ENCODE measurements around the gene ATG12. TPM values are rescaled to one million over a fixed set of nuclear protein-coding genes. Genes with fewer than 3 reads are reported as not detected.

Gene ATG12
- total RNA-seq, 6 donors from 2014 or later = 28.3 to 63.0 (median 33.0) TPM

DNA sequence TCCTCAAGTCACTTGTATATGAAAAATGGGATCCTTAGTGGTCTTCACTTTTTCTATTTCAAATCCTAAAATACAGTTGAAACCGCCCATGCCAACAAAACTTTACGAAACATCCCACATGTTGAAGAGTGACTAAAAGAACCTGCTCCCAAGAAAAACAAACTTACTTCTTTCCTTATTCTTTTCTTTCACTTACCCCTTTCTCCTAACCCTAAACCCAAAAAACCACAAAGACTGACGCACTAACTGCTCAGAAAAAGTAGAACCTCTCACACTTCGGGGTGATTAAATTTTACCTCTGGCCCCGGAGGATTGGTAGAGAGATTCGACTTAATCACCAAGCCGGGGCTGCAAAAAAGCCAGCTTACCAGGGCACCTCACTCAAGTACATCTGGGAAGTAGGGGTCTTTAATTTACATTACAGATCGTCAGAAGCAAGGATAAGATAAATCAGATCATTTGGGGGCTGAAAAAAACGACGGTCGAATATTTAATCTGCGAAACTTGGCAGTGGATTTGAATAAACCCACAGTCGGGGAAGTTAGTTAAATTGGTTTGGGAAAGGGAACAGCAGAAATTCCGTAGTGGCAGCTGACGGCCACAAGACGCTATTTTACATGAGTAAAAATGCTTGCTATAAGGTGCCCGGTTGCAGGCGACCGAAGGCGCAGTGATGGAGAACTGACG, 26.2 kb downstream of the ATG12 start:
- no peaks in the 10 kb centered on the region for H3K36me3 ChIP-seq
- H3K4me3 ChIP-seq = peak overlapping the region in 3 of 4 donors; percentile 42 to 56 (median 49)
- 25 to 30% methylated on average over 19 to 21 of the region's 21 CpGs for WGBS, 2 donors
- no peak overlapping the region for H3K27ac ChIP-seq
- DNase-seq (no peak), ATAC-seq (ENCODE audit: low FRiP score in 2 of 2) (no peak)
- H3K27me3 ChIP-seq = peaks cover 0 to 20% (median 5%) of the 10 kb centered on the region in 4 donors
- H3K4me1 ChIP-seq = peaks cover 14 to 17% (median 17%) of the 10 kb centered on the region in 4 donors
- TF ChIP-seq POLR2AphosphoS5 (IDR thresholded peaks at IDR 0.05) (no peak), EP300 (IDR thresholded peaks at IDR 0.05) (no peak), POLR2A (IDR thresholded peaks at IDR 0.05) (no peak)
- TF ChIP-seq, protein P1, sequence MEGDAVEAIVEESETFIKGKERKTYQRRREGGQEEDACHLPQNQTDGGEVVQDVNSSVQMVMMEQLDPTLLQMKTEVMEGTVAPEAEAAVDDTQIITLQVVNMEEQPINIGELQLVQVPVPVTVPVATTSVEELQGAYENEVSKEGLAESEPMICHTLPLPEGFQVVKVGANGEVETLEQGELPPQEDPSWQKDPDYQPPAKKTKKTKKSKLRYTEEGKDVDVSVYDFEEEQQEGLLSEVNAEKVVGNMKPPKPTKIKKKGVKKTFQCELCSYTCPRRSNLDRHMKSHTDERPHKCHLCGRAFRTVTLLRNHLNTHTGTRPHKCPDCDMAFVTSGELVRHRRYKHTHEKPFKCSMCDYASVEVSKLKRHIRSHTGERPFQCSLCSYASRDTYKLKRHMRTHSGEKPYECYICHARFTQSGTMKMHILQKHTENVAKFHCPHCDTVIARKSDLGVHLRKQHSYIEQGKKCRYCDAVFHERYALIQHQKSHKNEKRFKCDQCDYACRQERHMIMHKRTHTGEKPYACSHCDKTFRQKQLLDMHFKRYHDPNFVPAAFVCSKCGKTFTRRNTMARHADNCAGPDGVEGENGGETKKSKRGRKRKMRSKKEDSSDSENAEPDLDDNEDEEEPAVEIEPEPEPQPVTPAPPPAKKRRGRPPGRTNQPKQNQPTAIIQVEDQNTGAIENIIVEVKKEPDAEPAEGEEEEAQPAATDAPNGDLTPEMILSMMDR (IDR thresholded peaks at IDR 0.05) = no peak
- H3K9me3 ChIP-seq = no peaks in the 10 kb centered on the region

- WGBS, 2 donors = 73 to 78% methylated on average over 5 of the region's 5 CpGs
- H3K36me3 ChIP-seq = no peaks in the 10 kb centered on the region
- no peak overlapping the region for H3K27ac ChIP-seq
- H3K9me3 ChIP-seq = no peaks in the 10 kb centered on the region
- H3K27me3 ChIP-seq = peaks cover 0 to 20% (median 5%) of the 10 kb centered on the region in 4 donors
- H3K4me3 ChIP-seq = peak overlapping the region in 1 of 4 donors; percentile 56
- no peak for TF ChIP-seq POLR2AphosphoS5 (IDR thresholded peaks at IDR 0.05)
- TF ChIP-seq, protein P1 (IDR thresholded peaks at IDR 0.05) = no peak
- no peak for TF ChIP-seq POLR2A (IDR thresholded peaks at IDR 0.05)
- no peak for TF ChIP-seq EP300 (IDR thresholded peaks at IDR 0.05)
- ATAC-seq (ENCODE audit: low FRiP score in 2 of 2) (no peak), DNase-seq (no peak)
- peaks cover 14 to 17% (median 17%) of the 10 kb centered on the region in 4 donors for H3K4me1 ChIP-seq
Observed at GRCh38 chr5:115813719-115814118, 27.6 kb downstream of the ATG12 start.

DNA sequence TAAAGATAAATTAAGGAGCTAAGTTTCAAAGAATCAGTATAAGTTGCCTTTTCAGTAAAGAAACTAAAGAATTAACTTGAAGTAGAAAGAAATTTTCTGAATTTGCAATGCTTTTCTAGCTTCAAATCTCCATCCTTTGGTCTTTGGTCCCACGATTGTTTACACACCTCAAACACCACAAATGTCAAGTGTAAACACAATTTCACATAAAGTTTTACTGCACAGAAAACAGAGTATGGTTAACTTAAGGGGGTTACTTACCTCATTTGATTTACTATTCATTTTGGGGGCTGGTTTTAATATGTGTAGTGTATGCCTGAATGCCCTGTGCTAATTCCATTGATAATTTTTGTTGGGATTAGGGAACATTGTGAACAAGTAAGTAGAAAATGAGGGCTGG, 29.0 kb downstream of the ATG12 start:
- WGBS, 2 donors = 71 to 78% methylated on average over 1 of the region's 1 CpG
- TF ChIP-seq POLR2AphosphoS5 (IDR thresholded peaks at IDR 0.05) (no peak), POLR2A (IDR thresholded peaks at IDR 0.05) (no peak), EP300 (IDR thresholded peaks at IDR 0.05) (no peak)
- TF ChIP-seq, protein P1 (IDR thresholded peaks at IDR 0.05) = no peak
- Histone ChIP-seq H3K9me3 (no peaks in the 10 kb centered on the region), H3K4me1 (peaks cover 14 to 17% (median 17%) of the 10 kb centered on the region in 4 donors), H3K27ac (no peak overlapping the region), H3K27me3 (peaks cover 0 to 20% (median 5%) of the 10 kb centered on the region in 4 donors), H3K4me3 (no peak overlapping the region), H3K36me3 (no peaks in the 10 kb centered on the region)
- no peak for ATAC-seq (ENCODE audit: low FRiP score in 2 of 2)
- DNase-seq = no peak

GRCh38 chr5:115811406-115811805, 30.0 kb downstream of the ATG12 start:
- H3K4me3 ChIP-seq = no peak overlapping the region
- DNase-seq (no peak), ATAC-seq (ENCODE audit: low FRiP score in 2 of 2) (no peak)
- H3K27ac ChIP-seq = no peak overlapping the region
- no peaks in the 10 kb centered on the region for H3K9me3 ChIP-seq
- H3K27me3 ChIP-seq = peaks cover 0 to 16% (median 5%) of the 10 kb centered on the region in 4 donors
- H3K36me3 ChIP-seq = no peaks in the 10 kb centered on the region
- peaks cover 10 to 13% (median 12%) of the 10 kb centered on the region in 4 donors for H3K4me1 ChIP-seq
- TF ChIP-seq, protein P1 (IDR thresholded peaks at IDR 0.05) = no peak
- TF ChIP-seq EP300 (IDR thresholded peaks at IDR 0.05) (no peak), POLR2A (IDR thresholded peaks at IDR 0.05) (no peak), POLR2AphosphoS5 (IDR thresholded peaks at IDR 0.05) (no peak)

DNA sequence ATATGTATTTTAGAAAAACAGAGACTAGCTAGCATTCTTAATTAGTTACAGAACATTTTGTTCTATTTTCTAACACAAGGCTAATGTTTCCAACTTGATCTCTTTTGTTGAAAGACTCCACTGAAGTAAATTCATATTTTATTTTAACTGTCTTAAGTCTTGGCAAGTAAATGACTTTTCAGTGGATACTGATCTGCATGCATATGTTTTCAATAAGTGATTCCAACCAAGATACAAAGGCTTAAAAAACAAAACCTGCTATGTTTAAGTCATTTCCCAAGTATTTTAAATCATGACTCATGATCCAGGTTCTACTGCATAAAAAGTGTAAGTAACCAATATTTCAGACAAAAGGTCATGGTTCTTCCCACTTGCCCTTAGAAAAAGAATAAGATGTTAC, 30.6 kb downstream of the ATG12 start:
- peaks cover 3 to 6% (median 6%) of the 10 kb centered on the region in 4 donors for H3K4me1 ChIP-seq
- DNase-seq = no peak
- H3K36me3 ChIP-seq = no peaks in the 10 kb centered on the region
- H3K4me3 ChIP-seq = no peak overlapping the region
- ATAC-seq (ENCODE audit: low FRiP score in 2 of 2) = no peak
- TF ChIP-seq EP300 (IDR thresholded peaks at IDR 0.05) (no peak), POLR2AphosphoS5 (IDR thresholded peaks at IDR 0.05) (no peak), POLR2A (IDR thresholded peaks at IDR 0.05) (no peak)
- TF ChIP-seq, protein P1 (IDR thresholded peaks at IDR 0.05) = no peak
- H3K27ac ChIP-seq = no peak overlapping the region
- no peaks in the 10 kb centered on the region for H3K9me3 ChIP-seq
- peaks cover 0 to 9% (median 3%) of the 10 kb centered on the region in 4 donors for H3K27me3 ChIP-seq

Measured in upper lobe of left lung (tissue), 6 donors.